Lung (tissue), 12 donors: ENCODE data around the gene SELENOP. TPM values are rescaled to one million over a fixed set of nuclear protein-coding genes. Genes with fewer than 3 reads are reported as not detected.

ENCODE experiments used
- ATAC-seq: fragments of 200-7000 bp; cut with Tn5 transposase; one replicate; pipeline ENCODE4 v1.9.1; 2020; ENCODE audit warnings: moderate number of reproducible peaks; ENCODE audit not compliant: insufficient read depth, low FRiP score
- DNase-seq, 3 donors: peaks; one replicate each; pipeline ENCODE4 v3.0.0-alpha.2; 2013 to 2017
- H3K27ac ChIP-seq, 2 donors: one replicate each; pipeline ENCODE4 v1.5.1; 2013; ENCODE audit warnings: mild to moderate bottlenecking in 2 of 2, moderate library complexity in 2 of 2, control low read depth in 1 of 2, inconsistent platforms in 1 of 2, low read depth in 1 of 2, low read length in 1 of 2
- H3K27me3 ChIP-seq, 3 donors: one replicate each; pipeline ENCODE4 v1.5.1; 2013; ENCODE audit warnings: low read length in 2 of 3; ENCODE audit not compliant: control insufficient read depth in 3 of 3, insufficient read depth in 3 of 3
- H3K36me3 ChIP-seq, 4 donors: one replicate each; pipeline ENCODE4 v1.5.1; 2013; ENCODE audit warnings: low read length in 4 of 4, mild to moderate bottlenecking in 1 of 4, moderate library complexity in 1 of 4; ENCODE audit not compliant: control insufficient read depth in 4 of 4, insufficient read depth in 4 of 4
- H3K4me1 ChIP-seq, 5 donors: one replicate each; pipeline ENCODE4 v1.5.1; 2013; ENCODE audit warnings: low read length in 5 of 5, mild to moderate bottlenecking in 2 of 5, moderate library complexity in 1 of 5; ENCODE audit not compliant: control insufficient read depth in 5 of 5, insufficient read depth in 5 of 5
- H3K4me3 ChIP-seq: one replicate; pipeline ENCODE4 v1.5.1; 2013; ENCODE audit warnings: mild to moderate bottlenecking, control low read depth, moderate library complexity
- H3K9ac ChIP-seq, 2 donors: one replicate each; pipeline ENCODE4 v1.5.1; 2013; ENCODE audit warnings: low read length in 2 of 2, control low read depth in 1 of 2; ENCODE audit not compliant: insufficient read depth in 1 of 2
- H3K9me3 ChIP-seq, 4 donors: one replicate each; pipeline ENCODE4 v1.5.1; 2013; ENCODE audit warnings: low read length in 3 of 4, mild to moderate bottlenecking in 1 of 4, moderate library complexity in 1 of 4; ENCODE audit not compliant: control insufficient read depth in 4 of 4, insufficient read depth in 3 of 4
- WGBS, 2 donors: extraction: QIAGEN DNeasy Blood & Tissue Kit; methylation state at CpG; one replicate each; pipeline ENCODE4 v1.1.7; 2013; 5-methylcytosine and 5-hydroxymethylcytosine counted together
- polyA plus RNA-seq, 2 donors: library from polyadenylated mRNA; stranded (reverse); fragments of 200-250 nt; gene quantifications; one replicate each; pipeline ENCODE4 v1.2.1, GENCODE V29; 2013
- total RNA-seq, 2 donors: library from RNA; depleted of rRNA in 1 of 2; stranded (reverse); fragments of >200 nt in 1 of 2; gene quantifications; one replicate each; pipeline ENCODE4 v1.2.1, GENCODE V29; 2014 to 2021
- TF ChIP-seq, protein P1 (sequence below): IDR thresholded peaks from 2 replicates; pipeline ENCODE4 v1.5.1; 2012; ENCODE audit warnings: mild to moderate bottlenecking; ENCODE audit errors: control extremely low read depth, extremely low read depth
- donor health status: control.
- donor health status: control.
- donor health status: Bipolar disorder and iron deficiency.
- donor health status: healthy.
- donor health status: DM: yes; HTN: yes; CAD: no.

The SELENOP gene
- total and polyA plus RNA-seq, 4 donors: 211 to 756 (median 335) TPM

- DNase-seq (no peak), ATAC-seq (no peak)
- Histone ChIP-seq H3K27me3 (no peaks in the 10 kb centered on the region), H3K9me3 (no peaks in the 10 kb centered on the region), H3K27ac (no peak overlapping the region), H3K4me1 (peaks cover 0 to 4% (median 2%) of the 10 kb centered on the region in 5 donors), H3K36me3 (no peaks in the 10 kb centered on the region), H3K4me3 (no peak overlapping the region), H3K9ac (no peak overlapping the region)
- TF ChIP-seq, protein P1, sequence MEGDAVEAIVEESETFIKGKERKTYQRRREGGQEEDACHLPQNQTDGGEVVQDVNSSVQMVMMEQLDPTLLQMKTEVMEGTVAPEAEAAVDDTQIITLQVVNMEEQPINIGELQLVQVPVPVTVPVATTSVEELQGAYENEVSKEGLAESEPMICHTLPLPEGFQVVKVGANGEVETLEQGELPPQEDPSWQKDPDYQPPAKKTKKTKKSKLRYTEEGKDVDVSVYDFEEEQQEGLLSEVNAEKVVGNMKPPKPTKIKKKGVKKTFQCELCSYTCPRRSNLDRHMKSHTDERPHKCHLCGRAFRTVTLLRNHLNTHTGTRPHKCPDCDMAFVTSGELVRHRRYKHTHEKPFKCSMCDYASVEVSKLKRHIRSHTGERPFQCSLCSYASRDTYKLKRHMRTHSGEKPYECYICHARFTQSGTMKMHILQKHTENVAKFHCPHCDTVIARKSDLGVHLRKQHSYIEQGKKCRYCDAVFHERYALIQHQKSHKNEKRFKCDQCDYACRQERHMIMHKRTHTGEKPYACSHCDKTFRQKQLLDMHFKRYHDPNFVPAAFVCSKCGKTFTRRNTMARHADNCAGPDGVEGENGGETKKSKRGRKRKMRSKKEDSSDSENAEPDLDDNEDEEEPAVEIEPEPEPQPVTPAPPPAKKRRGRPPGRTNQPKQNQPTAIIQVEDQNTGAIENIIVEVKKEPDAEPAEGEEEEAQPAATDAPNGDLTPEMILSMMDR: no peak
- 89 to 95% methylated on average over 3 of the region's 3 CpGs for WGBS, 2 donors
Observed at GRCh38 chr5:42753099-42753498, 58.6 kb downstream of the SELENOP start.

DNA sequence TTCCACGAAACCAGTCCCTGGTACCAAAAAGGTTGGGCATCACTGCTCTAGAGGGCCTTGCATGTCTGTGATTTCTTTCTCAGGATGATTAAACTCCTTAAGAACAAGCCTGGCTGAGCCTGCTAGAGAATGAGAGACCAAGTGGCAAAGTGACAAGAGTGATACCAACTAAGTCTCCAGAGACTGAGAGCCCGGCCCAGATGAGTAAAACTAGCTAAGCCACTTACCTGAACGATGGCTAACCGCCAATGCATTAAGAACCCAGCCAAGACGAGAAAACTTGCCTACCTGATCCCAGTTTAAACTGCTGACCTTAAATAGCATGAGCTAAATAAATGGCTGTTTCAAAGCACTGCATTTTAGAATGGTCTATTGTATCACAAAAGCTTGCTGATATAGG, 60.6 kb downstream of the SELENOP start:
- peak in 1 of 3 donors; percentile 3 for DNase-seq
- ATAC-seq: no peak
- TF ChIP-seq, protein P1: no peak
- no peaks in the 10 kb centered on the region for H3K36me3 ChIP-seq
- 66 to 71% methylated on average over 5 of the region's 5 CpGs for WGBS, 2 donors
- no peaks in the 10 kb centered on the region for H3K4me1 ChIP-seq
- H3K27me3 ChIP-seq: no peaks in the 10 kb centered on the region
- H3K27ac ChIP-seq: no peak overlapping the region
- no peak overlapping the region for H3K9ac ChIP-seq
- H3K4me3 ChIP-seq: no peak overlapping the region
- H3K9me3 ChIP-seq: no peaks in the 10 kb centered on the region

DNA sequence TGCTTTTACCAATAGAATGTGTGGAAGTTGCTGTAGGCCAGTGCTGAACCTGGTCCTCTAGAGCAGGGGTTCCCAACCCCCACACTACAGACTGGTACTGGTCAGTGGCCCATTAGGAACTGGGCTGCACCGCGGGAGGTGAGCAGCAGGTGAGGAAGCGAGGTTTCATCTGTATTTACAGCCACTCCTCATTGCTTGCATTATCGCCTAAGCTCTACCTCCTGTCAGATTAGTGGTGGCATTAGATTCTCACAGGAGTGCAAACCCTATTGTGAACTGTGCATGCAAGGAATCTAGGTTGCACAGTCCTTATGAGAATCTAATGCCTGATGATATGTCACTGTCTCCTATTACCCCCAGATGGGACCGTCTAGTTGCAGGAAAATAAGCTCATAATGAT, 61.2 kb downstream of the SELENOP start:
- Histone ChIP-seq H3K9me3 (no peaks in the 10 kb centered on the region), H3K27me3 (no peaks in the 10 kb centered on the region), H3K36me3 (no peaks in the 10 kb centered on the region), H3K4me1 (no peaks in the 10 kb centered on the region), H3K9ac (no peak overlapping the region), H3K27ac (no peak overlapping the region), H3K4me3 (no peak overlapping the region)
- TF ChIP-seq, protein P1: no peak
- ATAC-seq: no peak
- no peak for DNase-seq
- 95 to 96% methylated on average over 5 of the region's 5 CpGs for WGBS, 2 donors

Other genes starting within 250 kb of the SELENOP start
- gene CCDC152, start 55.1 kb downstream of the SELENOP start, total RNA-seq: 1 to 10 TPM in 1 of 2 donors, under 1 TPM in 1; 0.98 to 1.3 TPM
- 1 to 10 TPM in 1 of 2 donors, under 1 TPM in 1; 0.65 to 1.8 TPM for gene CCDC152, start 55.1 kb downstream of the SELENOP start, polyA plus RNA-seq
- gene ANXA2R, start 228.4 kb upstream of the SELENOP start, total RNA-seq: 1 to 10 TPM; 4.0 to 5.2 TPM
- gene ANXA2R, start 228.4 kb upstream of the SELENOP start, polyA plus RNA-seq: 1 to 10 TPM; 4.4 to 5.2 TPM